Right cardiac atrium (tissue), 5 donors: Measurements from ENCODE around the gene SSH2. TPM values are rescaled to one million over a fixed set of nuclear protein-coding genes. Genes with fewer than 3 reads are reported as not detected.
A peak's percentile ranks its signal among the peaks of the same experiment; 100 is the strongest.
"Not testable (repeated sequence)": the region's sequence is repeated elsewhere in the genome, so short reads cannot be mapped to it uniquely, and the experiment has no call there.

ENCODE experiments used
- ATAC-seq, 2 donors: fragments of 200-7000 bp; cut with Tn5 transposase; one replicate each; pipeline versions ENCODE4 v1.8.0 to v1.9.1; 2020; ENCODE audit warnings: moderate library complexity in 2 of 2, mild to moderate bottlenecking in 1 of 2
- DNase-seq, 3 donors: peaks; one replicate each; pipeline ENCODE4 v3.0.0-alpha.2; 2020
- H3K27ac ChIP-seq: one replicate; pipeline ENCODE4 v1.5.1; 2013; ENCODE audit warnings: mild to moderate bottlenecking, low read length, control low read depth, moderate library complexity
- H3K27me3 ChIP-seq: one replicate; pipeline ENCODE4 v1.6.1; 2013; ENCODE audit not compliant: control insufficient read depth, insufficient read depth
- H3K4me1 ChIP-seq: one replicate; pipeline ENCODE4 v1.6.1; 2013; ENCODE audit warnings: low read length; ENCODE audit not compliant: control insufficient read depth, insufficient read depth
- H3K4me3 ChIP-seq: one replicate; pipeline ENCODE4 v1.5.1; 2013; ENCODE audit warnings: low read length, control low read depth
- H3K9me3 ChIP-seq: one replicate; pipeline ENCODE4 v1.6.1; 2013; ENCODE audit warnings: low read length; ENCODE audit not compliant: control insufficient read depth
- WGBS: extraction: QIAGEN DNeasy Blood & Tissue Kit; methylation state at CpG from one replicate; pipeline ENCODE4 v1.1.7; 2013; 5-methylcytosine and 5-hydroxymethylcytosine counted together
- intact Hi-C, 4 donors: fragments of 100-400 bp; cut with DNase I; formaldehyde crosslinking; loops; one replicate each; pipeline versions ENCODE4 v1.11.0 to v1.14.0; 2022 to 2023
- polyA plus RNA-seq: library from polyadenylated mRNA; stranded (reverse); fragments of 200-250 nt; gene quantifications from one replicate; pipeline ENCODE4 v1.2.3, GENCODE V29; 2013
- total RNA-seq, 4 donors: library from RNA; stranded (reverse); fragmentation: NEBNext Ultra II Directional; extraction: Animal tissue kit (Norgen Biotek cat#: 25700); gene quantifications; one replicate each; pipeline ENCODE4 v1.2.1, GENCODE V29; 2021
- donor health status: healthy with polysubstance abuse.
- donor health status: DM: no; HTN: yes; CAD: no.
- donor health status: DM: no; HTN: no; CAD: no.
- donor health status: DM: no; HTN: yes; CAD: no; lungs with severe emphysema.
- donor health status: DM: yes; HTN: yes; CAD: no.

The SSH2 gene
- total and polyA plus RNA-seq, 5 donors = 18.8 to 43.5 (median 37.5) TPM

- DNase-seq = no peak
- H3K27me3 ChIP-seq = no peaks in the 10 kb centered on the region
- no peak overlapping the region for H3K4me3 ChIP-seq
- ATAC-seq = no peak
- H3K27ac ChIP-seq = no peak overlapping the region
- WGBS = 100% methylated on average over 1 of the region's 1 CpG
- no peaks in the 10 kb centered on the region for H3K9me3 ChIP-seq
- no peaks in the 10 kb centered on the region for H3K4me1 ChIP-seq
- intact Hi-C loops = loop anchor here in 2 of 4 donors (10.0 kb wide), 2 partner anchors 204 to 294 kb away; no protein-coding TSS in a partner anchor
Observed at GRCh38 chr17:29800457-29800856, 129.6 kb downstream of the SSH2 start.

DNA sequence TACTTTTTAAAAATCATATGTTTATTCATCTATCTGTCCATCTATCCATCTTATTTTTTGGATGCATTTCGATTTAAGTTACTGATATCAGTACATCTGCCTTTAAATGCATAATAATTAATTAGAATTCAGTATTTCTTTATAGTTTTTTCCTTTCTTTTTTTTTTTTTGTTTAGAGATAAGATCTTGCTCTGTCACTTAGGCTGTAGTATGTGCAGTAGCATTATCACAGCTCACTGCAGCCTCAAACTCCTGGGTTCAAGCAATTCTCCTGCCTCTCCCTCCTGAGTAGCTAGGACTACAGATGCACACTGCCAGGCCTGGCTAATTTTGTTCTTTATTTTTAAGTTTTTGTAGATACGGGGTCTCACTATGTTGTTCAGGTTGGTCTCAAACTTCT, 133.4 kb downstream of the SSH2 start:
- ATAC-seq (no peak), DNase-seq (no peak)
- Histone ChIP-seq H3K27me3 (no peaks in the 10 kb centered on the region), H3K4me1 (no peaks in the 10 kb centered on the region), H3K4me3 (no peak overlapping the region), H3K9me3 (no peaks in the 10 kb centered on the region), H3K27ac (no peak overlapping the region)
- intact Hi-C loops = no loop called here
- 94% methylated on average over 2 of the region's 2 CpGs for WGBS

GRCh38 chr17:29793501-29793900, 136.5 kb downstream of the SSH2 start:
- no peak overlapping the region for H3K27ac ChIP-seq
- H3K9me3 ChIP-seq = no peaks in the 10 kb centered on the region
- intact Hi-C loops = no loop called here
- no peak overlapping the region for H3K4me3 ChIP-seq
- ATAC-seq (no peak), DNase-seq (no peak)
- WGBS = 77% methylated on average over 5 of the region's 5 CpGs
- no peaks in the 10 kb centered on the region for H3K4me1 ChIP-seq
- no peaks in the 10 kb centered on the region for H3K27me3 ChIP-seq

DNA sequence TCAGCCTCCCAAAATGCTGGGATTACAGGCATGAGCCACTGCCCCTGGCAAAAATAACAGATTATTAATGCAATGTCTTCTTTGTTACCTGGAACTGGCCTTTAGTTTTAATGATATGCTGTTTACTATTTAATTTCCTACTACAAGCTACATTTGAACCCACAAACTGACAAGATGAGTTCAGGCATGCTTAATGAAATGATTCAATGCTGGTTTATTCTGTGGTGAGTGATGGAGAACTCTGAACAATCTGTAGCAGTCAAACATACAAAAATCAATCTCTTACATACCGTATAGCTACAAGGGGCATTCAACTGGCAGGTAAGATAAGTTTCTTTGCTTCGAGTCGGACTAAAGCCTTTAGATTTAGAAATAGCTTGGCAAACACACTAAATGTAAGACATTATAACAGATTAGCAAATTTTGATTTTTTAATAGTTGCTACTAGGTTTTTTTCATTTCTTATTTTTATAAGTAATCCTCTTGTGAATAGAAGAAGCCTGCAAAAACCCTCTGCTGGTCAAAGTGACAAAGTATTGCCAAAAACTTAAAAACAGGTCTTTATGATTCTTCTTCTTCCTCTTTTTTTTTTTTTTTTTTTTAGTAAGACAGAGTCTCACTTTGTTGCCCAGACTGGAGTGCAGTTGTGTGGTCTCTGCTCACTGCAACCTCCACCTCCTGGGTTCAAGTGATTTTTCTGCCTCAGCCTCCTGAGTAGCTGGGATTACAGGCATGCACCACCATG, 138.5 kb downstream of the SSH2 start:
- no peaks in the 10 kb centered on the region for H3K9me3 ChIP-seq
- ATAC-seq (no peak), DNase-seq (no peak)
- H3K27ac ChIP-seq = no peak overlapping the region
- intact Hi-C loops = no loop called here
- no peaks in the 10 kb centered on the region for H3K4me1 ChIP-seq
- WGBS = 89% methylated on average over 3 of the region's 3 CpGs
- H3K4me3 ChIP-seq = no peak overlapping the region
- no peaks in the 10 kb centered on the region for H3K27me3 ChIP-seq

DNA sequence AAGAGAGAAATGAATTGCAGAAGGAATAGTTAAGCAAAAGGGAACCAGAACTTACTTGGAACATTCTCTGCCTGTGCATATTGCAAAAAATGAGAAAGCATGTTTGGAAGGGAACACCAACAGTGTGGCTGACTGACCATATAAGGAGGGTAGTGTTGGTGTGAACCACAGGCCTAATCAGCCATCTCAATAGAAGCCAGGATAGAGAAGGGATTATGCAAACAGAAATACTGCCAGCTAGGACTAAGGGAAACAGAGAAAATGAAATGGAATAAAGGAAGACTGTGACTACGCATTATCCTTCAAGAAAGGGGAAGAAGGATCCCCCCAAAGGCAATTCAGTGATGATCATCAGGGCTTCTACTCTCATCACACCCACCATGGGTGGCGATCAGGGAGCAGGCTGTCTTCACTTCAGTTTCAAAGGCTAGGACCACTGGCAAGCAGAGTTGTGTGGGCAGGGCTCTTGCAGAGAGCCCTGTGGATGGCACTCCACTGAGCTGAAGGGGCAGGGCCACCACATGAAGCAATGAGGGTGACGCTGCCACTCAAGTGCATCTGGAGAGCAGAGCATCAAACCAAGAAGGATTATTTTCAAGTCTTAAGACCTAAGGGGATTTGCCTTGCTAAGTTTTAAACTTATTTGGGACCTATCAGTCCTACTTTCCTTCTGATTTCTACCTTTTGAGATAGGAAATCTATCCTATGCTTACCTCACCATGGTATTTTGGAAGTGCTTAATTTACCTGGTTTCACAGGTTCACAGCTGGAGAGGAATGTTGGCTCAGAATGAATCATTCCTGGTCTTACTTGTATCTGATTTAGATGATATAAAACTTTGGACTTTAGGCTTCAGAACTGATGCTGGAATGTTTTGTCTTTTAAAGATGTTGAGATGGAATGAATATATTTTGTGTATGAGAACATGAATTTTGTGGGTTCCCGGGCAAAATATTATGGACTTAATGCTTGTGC, 140.5 kb downstream of the SSH2 start:
- 79% methylated on average over 4 of the region's 4 CpGs for WGBS
- peak; percentile 86 to 95 for ATAC-seq

DNA sequence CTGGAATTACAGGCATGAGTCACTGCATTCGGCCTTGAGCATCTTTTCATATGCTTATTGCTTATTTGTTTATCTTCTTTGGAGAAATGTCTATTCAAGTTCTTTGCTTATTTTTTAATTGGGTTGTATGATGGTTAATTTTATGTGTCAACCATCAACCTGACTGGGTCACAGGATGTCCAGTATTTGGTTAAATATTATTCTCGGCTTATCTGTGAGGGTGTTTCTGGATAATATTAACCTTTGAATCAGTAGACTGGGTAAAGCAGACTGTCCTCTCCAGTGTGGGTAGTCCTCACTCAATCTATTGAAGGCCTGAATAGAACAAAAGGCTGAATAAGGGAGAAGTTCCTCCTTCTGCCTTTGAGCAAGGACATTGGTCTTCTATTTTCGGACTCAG, 142.0 kb downstream of the SSH2 start:
- Histone ChIP-seq H3K27me3 (no peaks in the 10 kb centered on the region), H3K4me3 (no peak overlapping the region), H3K4me1 (no peaks in the 10 kb centered on the region), H3K27ac (no peak overlapping the region), H3K9me3 (no peaks in the 10 kb centered on the region)
- 88% methylated on average over 3 of the region's 3 CpGs for WGBS
- no peak for DNase-seq
- ATAC-seq = no peak
- intact Hi-C loops = no loop called here

More for the DNA sequence above, 140.5 kb downstream of the SSH2 start:
- H3K4me1 ChIP-seq = no peaks in the 10 kb centered on the region
- peak overlapping the region; percentile 73 for H3K27ac ChIP-seq
- no peaks in the 10 kb centered on the region for H3K27me3 ChIP-seq
- H3K4me3 ChIP-seq = no peak overlapping the region
- DNase-seq = peak; percentile 43 to 66 (median 51)
- H3K9me3 ChIP-seq = no peaks in the 10 kb centered on the region
- intact Hi-C loops = no loop called here

DNA sequence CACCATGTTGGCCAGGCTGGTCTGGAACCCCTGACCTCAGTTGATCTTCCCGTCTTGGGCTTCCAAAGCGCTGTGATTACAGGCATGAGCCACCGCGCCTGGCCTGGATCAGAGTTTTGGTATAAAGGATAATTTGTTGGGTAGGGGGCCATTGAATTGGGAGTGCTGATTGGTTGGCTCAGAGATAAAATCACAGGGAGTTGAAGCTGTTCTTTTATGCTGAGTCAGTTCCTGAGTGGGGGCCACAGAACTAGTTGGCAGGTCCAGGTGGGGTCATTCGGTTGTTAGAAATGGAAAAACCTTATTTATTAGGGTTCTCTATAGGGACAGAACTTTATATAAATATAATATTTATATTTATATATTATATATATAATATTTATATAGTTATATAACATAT, 147.1 kb downstream of the SSH2 start:
- Histone ChIP-seq H3K4me3 (no peak overlapping the region), H3K9me3 (no peaks in the 10 kb centered on the region), H3K4me1 (no peaks in the 10 kb centered on the region), H3K27ac (no peak overlapping the region), H3K27me3 (no peaks in the 10 kb centered on the region)
- DNase-seq = no peak
- intact Hi-C loops = no loop called here
- WGBS = 95% methylated on average over 5 of the region's 5 CpGs
- ATAC-seq = no peak

DNA sequence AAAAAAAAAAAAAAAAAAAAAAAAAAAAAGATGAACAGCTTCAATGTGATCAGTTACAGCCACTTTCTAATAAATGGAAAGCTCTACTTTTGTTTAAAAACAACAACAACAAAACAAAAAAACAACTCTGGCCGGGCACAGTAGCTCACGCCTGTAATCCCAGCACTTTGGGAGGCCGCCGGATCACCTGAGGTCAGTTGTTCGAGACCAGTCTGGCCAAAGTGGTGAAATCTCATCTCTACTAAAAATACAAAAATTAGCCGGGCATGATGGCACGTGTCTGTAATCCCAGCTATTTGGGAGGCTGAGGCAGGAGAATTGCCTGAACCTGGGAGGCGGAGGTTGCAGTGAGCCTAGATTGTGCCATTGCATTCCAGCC, 150.2 kb downstream of the SSH2 start:
- H3K27me3 ChIP-seq, DNase-seq, H3K27ac ChIP-seq, H3K9me3 ChIP-seq, ATAC-seq, H3K4me1 ChIP-seq, H3K4me3 ChIP-seq: not testable (repeated sequence)
- intact Hi-C loops = loop anchor here (5.0 kb wide), 3 partner anchors 138 to 152 kb away; no protein-coding TSS in a partner anchor
- 85% methylated on average over 8 of the region's 8 CpGs for WGBS

- intact Hi-C loops = loop anchor here (5.0 kb wide), 3 partner anchors 137 to 152 kb away; no protein-coding TSS in a partner anchor
- Histone ChIP-seq H3K27ac (no peak overlapping the region), H3K4me1 (no peaks in the 10 kb centered on the region), H3K4me3 (no peak overlapping the region), H3K27me3 (no peaks in the 10 kb centered on the region), H3K9me3 (no peaks in the 10 kb centered on the region)
- ATAC-seq (peak; percentile 94), DNase-seq (peak; percentile 76 to 89 (median 81))
- 30% methylated on average over 8 of the region's 8 CpGs for WGBS
Observed at GRCh38 chr17:29778956-29779811, 150.8 kb downstream of the SSH2 start.

GRCh38 chr17:29777663-29778062, 152.4 kb downstream of the SSH2 start:
- no peaks in the 10 kb centered on the region for H3K27me3 ChIP-seq
- no peak overlapping the region for H3K4me3 ChIP-seq
- intact Hi-C loops = loop anchor here (5.0 kb wide), 3 partner anchors 135 to 150 kb away; no protein-coding TSS in a partner anchor
- H3K9me3 ChIP-seq = no peaks in the 10 kb centered on the region
- WGBS = 59% methylated on average over 1 of the region's 1 CpG
- no peaks in the 10 kb centered on the region for H3K4me1 ChIP-seq
- H3K27ac ChIP-seq = no peak overlapping the region
- DNase-seq (no peak), ATAC-seq (no peak)
